Dendritic cell treated with granulocyte-macrophage colony-stimulating factor and Interleukin-4, amounts not matched to agents 40 ng/mL and 50 ng/mL, for 4 days (primary cell): ENCODE measurements around the gene FAM107B.

Experiments
- H3K27ac Mint-ChIP-seq: one replicate; pipeline ENCODE4 v1.8.0; 2022; ENCODE audit warnings: mild to moderate bottlenecking, mixed read lengths
- H3K27me3 Mint-ChIP-seq: one replicate; pipeline ENCODE4 v1.8.0; 2022; ENCODE audit warnings: mild to moderate bottlenecking, mixed read lengths
- H3K36me3 Mint-ChIP-seq: one replicate; pipeline ENCODE4 v1.8.0; 2022; ENCODE audit warnings: low read depth, mixed read lengths
- H3K4me1 Mint-ChIP-seq: one replicate; pipeline ENCODE4 v1.8.0; 2022; ENCODE audit warnings: low read depth, mixed read lengths
- H3K4me3 Mint-ChIP-seq: one replicate; pipeline ENCODE4 v1.8.0; 2022; ENCODE audit warnings: mild to moderate bottlenecking, moderate library complexity, mixed read lengths
- H3K9me3 Mint-ChIP-seq: one replicate; pipeline ENCODE4 v1.8.0; 2022; ENCODE audit warnings: mixed read lengths
- intact Hi-C: fragments of 100-400 bp; cut with micrococcal nuclease; formaldehyde crosslinking; loops from one replicate; pipeline ENCODE4 v1.15.0; 2022

FAM107B gene

GRCh38 chr10:14588084-14588937, 186.4 kb downstream of the FAM107B start:
- Mint-ChIP-seq H3K4me3 (peak overlapping the region; percentile 30), H3K4me1 (peaks cover 51% of the 10 kb centered on the region), H3K9me3 (no peaks in the 10 kb centered on the region), H3K27ac (peak overlapping the region; percentile 85), H3K27me3 (no peaks in the 10 kb centered on the region), H3K36me3 (no peaks in the 10 kb centered on the region)
- intact Hi-C loops: loop anchor here (5.0 kb wide), 1 partner anchor 46 kb away; no protein-coding TSS in a partner anchor

GRCh38 chr10:14587540-14588083, 187.1 kb downstream of the FAM107B start:
- Mint-ChIP-seq H3K27me3 (no peaks in the 10 kb centered on the region), H3K9me3 (no peaks in the 10 kb centered on the region), H3K4me1 (peaks cover 54% of the 10 kb centered on the region), H3K36me3 (no peaks in the 10 kb centered on the region), H3K27ac (peak overlapping the region; percentile 85), H3K4me3 (peak overlapping the region; percentile 30)
- intact Hi-C loops: loop anchor here (5.0 kb wide), 1 partner anchor 45 kb away; no protein-coding TSS in a partner anchor

- no peaks in the 10 kb centered on the region for H3K36me3 Mint-ChIP-seq
- no peaks in the 10 kb centered on the region for H3K27me3 Mint-ChIP-seq
- peak overlapping the region; percentile 48 for H3K27ac Mint-ChIP-seq
- H3K9me3 Mint-ChIP-seq: no peaks in the 10 kb centered on the region
- no peak overlapping the region for H3K4me3 Mint-ChIP-seq
- H3K4me1 Mint-ChIP-seq: peaks cover 54% of the 10 kb centered on the region
- intact Hi-C loops: loop anchor here (5.0 kb wide), 1 partner anchor 45 kb away; no protein-coding TSS in a partner anchor
Measured at GRCh38 chr10:14586901-14587300, 187.8 kb downstream of the FAM107B start.

- H3K27me3 Mint-ChIP-seq: no peaks in the 10 kb centered on the region
- no peak overlapping the region for H3K4me3 Mint-ChIP-seq
- H3K27ac Mint-ChIP-seq: peak overlapping the region; percentile 55
- H3K36me3 Mint-ChIP-seq: no peaks in the 10 kb centered on the region
- intact Hi-C loops: loop anchor here (5.0 kb wide), 1 partner anchor 43 kb away; no protein-coding TSS in a partner anchor
- H3K4me1 Mint-ChIP-seq: peaks cover 61% of the 10 kb centered on the region
- H3K9me3 Mint-ChIP-seq: no peaks in the 10 kb centered on the region
Measured at GRCh38 chr10:14585287-14586193, 189.2 kb downstream of the FAM107B start.

GRCh38 chr10:14584661-14585060, 190.0 kb downstream of the FAM107B start:
- H3K27ac Mint-ChIP-seq: peak overlapping the region; percentile 55
- no peaks in the 10 kb centered on the region for H3K27me3 Mint-ChIP-seq
- no peaks in the 10 kb centered on the region for H3K9me3 Mint-ChIP-seq
- intact Hi-C loops: loop anchor here (5.0 kb wide), 1 partner anchor 42 kb away; no protein-coding TSS in a partner anchor
- H3K36me3 Mint-ChIP-seq: no peaks in the 10 kb centered on the region
- H3K4me1 Mint-ChIP-seq: peaks cover 66% of the 10 kb centered on the region
- H3K4me3 Mint-ChIP-seq: no peak overlapping the region

GRCh38 chr10:14583967-14584366, 190.7 kb downstream of the FAM107B start:
- H3K27me3 Mint-ChIP-seq: no peaks in the 10 kb centered on the region
- H3K9me3 Mint-ChIP-seq: no peaks in the 10 kb centered on the region
- no peaks in the 10 kb centered on the region for H3K36me3 Mint-ChIP-seq
- peak overlapping the region; percentile 65 for H3K27ac Mint-ChIP-seq
- H3K4me3 Mint-ChIP-seq: no peak overlapping the region
- intact Hi-C loops: no loop called here
- H3K4me1 Mint-ChIP-seq: peaks cover 71% of the 10 kb centered on the region

GRCh38 chr10:14583252-14583651, 191.4 kb downstream of the FAM107B start:
- H3K27me3 Mint-ChIP-seq: no peaks in the 10 kb centered on the region
- intact Hi-C loops: no loop called here
- no peaks in the 10 kb centered on the region for H3K36me3 Mint-ChIP-seq
- H3K9me3 Mint-ChIP-seq: no peaks in the 10 kb centered on the region
- no peak overlapping the region for H3K4me3 Mint-ChIP-seq
- H3K27ac Mint-ChIP-seq: peak overlapping the region; percentile 65
- peaks cover 69% of the 10 kb centered on the region for H3K4me1 Mint-ChIP-seq

GRCh38 chr10:14581553-14582321, 193.0 kb downstream of the FAM107B start:
- H3K36me3 Mint-ChIP-seq: no peaks in the 10 kb centered on the region
- H3K27me3 Mint-ChIP-seq: no peaks in the 10 kb centered on the region
- H3K4me1 Mint-ChIP-seq: peaks cover 62% of the 10 kb centered on the region
- intact Hi-C loops: no loop called here
- H3K9me3 Mint-ChIP-seq: no peaks in the 10 kb centered on the region
- no peak overlapping the region for H3K4me3 Mint-ChIP-seq
- H3K27ac Mint-ChIP-seq: no peak overlapping the region

GRCh38 chr10:14580671-14581332, 193.9 kb downstream of the FAM107B start:
- peaks cover 53% of the 10 kb centered on the region for H3K4me1 Mint-ChIP-seq
- no peaks in the 10 kb centered on the region for H3K36me3 Mint-ChIP-seq
- no peak overlapping the region for H3K27ac Mint-ChIP-seq
- intact Hi-C loops: no loop called here
- no peaks in the 10 kb centered on the region for H3K9me3 Mint-ChIP-seq
- H3K4me3 Mint-ChIP-seq: no peak overlapping the region
- H3K27me3 Mint-ChIP-seq: no peaks in the 10 kb centered on the region

- Mint-ChIP-seq H3K4me3 (no peak overlapping the region), H3K36me3 (no peaks in the 10 kb centered on the region), H3K9me3 (no peaks in the 10 kb centered on the region), H3K27me3 (no peaks in the 10 kb centered on the region), H3K4me1 (peaks cover 41% of the 10 kb centered on the region), H3K27ac (peak overlapping the region; percentile 46)
- intact Hi-C loops: no loop called here
Measured at GRCh38 chr10:14579405-14579804, 195.3 kb downstream of the FAM107B start.

- peak overlapping the region; percentile 60 for H3K4me3 Mint-ChIP-seq
- H3K36me3 Mint-ChIP-seq: no peaks in the 10 kb centered on the region
- peak overlapping the region; percentile 87 for H3K27ac Mint-ChIP-seq
- H3K27me3 Mint-ChIP-seq: no peaks in the 10 kb centered on the region
- peaks cover 31% of the 10 kb centered on the region for H3K4me1 Mint-ChIP-seq
- no peaks in the 10 kb centered on the region for H3K9me3 Mint-ChIP-seq
- intact Hi-C loops: no loop called here
Measured at GRCh38 chr10:14578060-14578952, 196.4 kb downstream of the FAM107B start.

- H3K27ac Mint-ChIP-seq: no peak overlapping the region
- H3K9me3 Mint-ChIP-seq: no peaks in the 10 kb centered on the region
- no peak overlapping the region for H3K4me3 Mint-ChIP-seq
- intact Hi-C loops: no loop called here
- H3K4me1 Mint-ChIP-seq: peaks cover 42% of the 10 kb centered on the region
- no peaks in the 10 kb centered on the region for H3K36me3 Mint-ChIP-seq
- H3K27me3 Mint-ChIP-seq: no peaks in the 10 kb centered on the region
Measured at GRCh38 chr10:14574885-14575284, 199.8 kb downstream of the FAM107B start.
